ENCODE measurements around the gene GMFB. TPM values are rescaled to one million over a fixed set of nuclear protein-coding genes. Genes with fewer than 3 reads are reported as not detected.
A peak's percentile ranks its signal among the peaks of the same experiment; 100 is the strongest.

The GMFB gene
- total RNA-seq, 1 donor from 2014 or later: 71.9 TPM

DNA sequence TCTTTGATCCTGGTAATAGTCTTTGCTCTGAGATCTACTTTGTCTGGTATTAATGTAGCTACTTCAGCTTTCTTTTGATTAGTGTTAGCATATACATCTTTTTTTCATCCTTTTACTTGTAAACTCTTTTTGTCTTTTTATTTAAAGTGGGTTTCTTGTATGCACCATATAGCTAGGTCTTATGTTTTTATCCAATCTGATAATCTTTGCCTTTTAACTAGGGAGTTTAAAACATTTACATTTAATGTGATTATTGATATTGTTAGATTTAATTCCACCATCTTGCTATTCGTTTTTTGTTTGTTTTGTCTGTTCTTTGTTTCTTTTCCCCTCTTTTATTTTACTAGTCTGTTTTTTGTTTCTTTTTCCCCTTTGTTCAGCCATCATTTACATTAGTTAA is 26.9 kb upstream of the GMFB start:
- TF ChIP-seq, protein P1, sequence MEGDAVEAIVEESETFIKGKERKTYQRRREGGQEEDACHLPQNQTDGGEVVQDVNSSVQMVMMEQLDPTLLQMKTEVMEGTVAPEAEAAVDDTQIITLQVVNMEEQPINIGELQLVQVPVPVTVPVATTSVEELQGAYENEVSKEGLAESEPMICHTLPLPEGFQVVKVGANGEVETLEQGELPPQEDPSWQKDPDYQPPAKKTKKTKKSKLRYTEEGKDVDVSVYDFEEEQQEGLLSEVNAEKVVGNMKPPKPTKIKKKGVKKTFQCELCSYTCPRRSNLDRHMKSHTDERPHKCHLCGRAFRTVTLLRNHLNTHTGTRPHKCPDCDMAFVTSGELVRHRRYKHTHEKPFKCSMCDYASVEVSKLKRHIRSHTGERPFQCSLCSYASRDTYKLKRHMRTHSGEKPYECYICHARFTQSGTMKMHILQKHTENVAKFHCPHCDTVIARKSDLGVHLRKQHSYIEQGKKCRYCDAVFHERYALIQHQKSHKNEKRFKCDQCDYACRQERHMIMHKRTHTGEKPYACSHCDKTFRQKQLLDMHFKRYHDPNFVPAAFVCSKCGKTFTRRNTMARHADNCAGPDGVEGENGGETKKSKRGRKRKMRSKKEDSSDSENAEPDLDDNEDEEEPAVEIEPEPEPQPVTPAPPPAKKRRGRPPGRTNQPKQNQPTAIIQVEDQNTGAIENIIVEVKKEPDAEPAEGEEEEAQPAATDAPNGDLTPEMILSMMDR (IDR thresholded peaks at IDR 0.05; ENCODE audit: insufficient read depth, low read length, poor library complexity, severe bottlenecking): no peak
- Histone ChIP-seq H3K36me3 (ENCODE audit: control insufficient read depth, insufficient read depth, low read length) (no peaks in the 10 kb centered on the region), H3K27me3 (ENCODE audit: control insufficient read depth, insufficient read depth, low read length) (no peaks in the 10 kb centered on the region), H3K4me3 (ENCODE audit: low read depth, low read length) (no peak overlapping the region)
- no peak for DNase-seq (ENCODE audit: low read depth)

DNA sequence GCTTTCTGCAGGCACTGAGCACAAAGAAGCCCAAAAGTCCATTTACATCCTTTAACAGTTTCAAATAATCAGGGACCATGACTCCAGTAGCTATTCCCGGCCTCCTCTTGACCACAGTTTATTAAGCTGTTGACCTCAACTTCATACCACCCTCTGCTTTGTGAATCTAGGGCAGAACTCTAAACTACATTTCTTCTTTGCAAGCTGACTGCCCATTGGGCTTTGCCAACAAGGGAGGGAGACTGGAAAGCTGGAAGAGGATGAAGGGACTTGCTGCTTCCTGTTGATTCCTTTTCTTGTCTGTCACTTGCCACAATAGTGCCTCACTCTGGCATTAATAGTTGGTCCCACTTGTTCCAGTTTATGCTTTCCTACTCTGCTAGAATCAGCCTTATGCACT is 23.6 kb upstream of the GMFB start:
- Histone ChIP-seq H3K36me3 (ENCODE audit: control insufficient read depth, insufficient read depth, low read length) (no peaks in the 10 kb centered on the region), H3K4me3 (ENCODE audit: low read depth, low read length) (no peak overlapping the region), H3K27me3 (ENCODE audit: control insufficient read depth, insufficient read depth, low read length) (no peaks in the 10 kb centered on the region)
- TF ChIP-seq, protein P1 (IDR thresholded peaks at IDR 0.05; ENCODE audit: insufficient read depth, low read length, poor library complexity, severe bottlenecking): no peak
- no peak for DNase-seq (ENCODE audit: low read depth)

- Histone ChIP-seq H3K4me3 (ENCODE audit: low read depth, low read length) (peak within 1 kb of the TSS; percentile 97), H3K27me3 (ENCODE audit: control insufficient read depth, insufficient read depth, low read length) (no peaks in the 10 kb centered on the region), H3K36me3 (ENCODE audit: control insufficient read depth, insufficient read depth, low read length) (no peaks in the 10 kb centered on the region)
- TF ChIP-seq, protein P1 (IDR thresholded peaks at IDR 0.05; ENCODE audit: insufficient read depth, low read length, poor library complexity, severe bottlenecking): peak; percentile 47
- peak; percentile 89 for DNase-seq (ENCODE audit: low read depth)
Measured at GRCh38 chr14:54509546-54510501, 21.0 kb upstream of the GMFB start, which contains the start of gene CGRRF1. TSS of gene CGRRF1 (plus strand) at chr14:54509906. CDS start at chr14:54509960, 54 bp downstream.

DNA sequence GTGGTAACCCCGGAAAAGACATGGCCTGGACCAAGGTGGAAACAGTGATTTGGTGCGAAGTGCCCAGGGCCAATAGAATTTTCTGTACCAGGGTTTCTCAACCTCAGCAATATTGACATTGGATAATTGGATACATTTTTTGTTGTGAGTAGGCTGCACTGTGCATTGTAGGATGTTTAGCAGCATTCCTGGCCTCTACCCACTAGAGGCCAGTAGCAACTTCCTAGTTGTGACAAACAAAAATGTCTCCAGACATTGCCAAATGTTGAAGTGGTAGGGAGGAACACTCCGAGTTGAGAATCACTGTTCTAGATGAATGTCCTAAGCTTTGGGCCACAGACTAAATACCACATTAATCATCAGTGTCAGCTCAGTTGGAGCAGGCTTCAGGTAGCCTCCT is 14.7 kb upstream of the GMFB start:
- TF ChIP-seq, protein P1 (IDR thresholded peaks at IDR 0.05; ENCODE audit: insufficient read depth, low read length, poor library complexity, severe bottlenecking): peak; percentile 33
- no peak overlapping the region for H3K4me3 ChIP-seq (ENCODE audit: low read depth, low read length)
- no peak for DNase-seq (ENCODE audit: low read depth)
- H3K36me3 ChIP-seq (ENCODE audit: control insufficient read depth, insufficient read depth, low read length): no peaks in the 10 kb centered on the region
- no peaks in the 10 kb centered on the region for H3K27me3 ChIP-seq (ENCODE audit: control insufficient read depth, insufficient read depth, low read length)

- TF ChIP-seq, protein P1 (IDR thresholded peaks at IDR 0.05; ENCODE audit: insufficient read depth, low read length, poor library complexity, severe bottlenecking): no peak
- Histone ChIP-seq H3K27me3 (ENCODE audit: control insufficient read depth, insufficient read depth, low read length) (no peaks in the 10 kb centered on the region), H3K36me3 (ENCODE audit: control insufficient read depth, insufficient read depth, low read length) (no peaks in the 10 kb centered on the region), H3K4me3 (ENCODE audit: low read depth, low read length) (no peak overlapping the region)
- DNase-seq (ENCODE audit: low read depth): no peak
Measured at GRCh38 chr14:54502602-54503001, 13.8 kb upstream of the GMFB start.
